Neural progenitor cell (in vitro differentiated cells): ENCODE measurements around the gene PEAK1. TPM values are rescaled to one million over a fixed set of nuclear protein-coding genes. Genes with fewer than 3 reads are reported as not detected.

Experiments
- DNase-seq: peaks from one replicate; pipeline ENCODE4 v3.0.0-alpha.2; 2016; ENCODE audit warnings: low spot score
- H2AFZ ChIP-seq: fragments of 200-600 bp; sonication (generic); replicated peaks from 2 replicates; pipeline ENCODE4 v1.6.1; 2016; ENCODE audit warnings: antibody characterized with exemption
- H3F3A ChIP-seq: fragments of 200-600 bp; sonication (generic); 2 replicates; pipeline ENCODE4 v1.6.1; 2016; ENCODE audit warnings: antibody characterized with exemption, low read depth
- H3K27ac ChIP-seq: fragments of 200-600 bp; sonication (generic); 2 replicates; pipeline ENCODE4 v1.5.1; 2016; ENCODE audit warnings: mild to moderate bottlenecking
- H3K27me3 ChIP-seq: fragments of 200-600 bp; sonication (generic); 2 replicates; pipeline ENCODE4 v1.6.1; 2016; ENCODE audit warnings: mild to moderate bottlenecking, moderate library complexity
- H3K36me3 ChIP-seq: fragments of 200-600 bp; sonication (generic); 2 replicates; pipeline ENCODE4 v1.5.1; 2016
- H3K4me1 ChIP-seq: fragments of 200-600 bp; sonication (generic); 2 replicates; pipeline ENCODE4 v1.6.1; 2016; ENCODE audit warnings: mixed run types
- H3K4me2 ChIP-seq: fragments of 200-600 bp; sonication (generic); 2 replicates; pipeline ENCODE4 v1.6.1; 2016
- H3K4me3 ChIP-seq: fragments of 200-600 bp; sonication (generic); 2 replicates; pipeline ENCODE4 v1.5.1; 2016
- H3K79me2 ChIP-seq: fragments of 200-600 bp; sonication (generic); 2 replicates; pipeline ENCODE4 v1.6.1; 2016; ENCODE audit warnings: low read depth
- H3K9ac ChIP-seq: fragments of 200-600 bp; sonication (generic); 2 replicates; pipeline ENCODE4 v1.6.1; 2016
- H3K9me3 ChIP-seq: fragments of 200-600 bp; sonication (generic); 2 replicates; pipeline ENCODE4 v1.5.1; 2016; ENCODE audit warnings: low read depth
- H4K20me1 ChIP-seq: fragments of 200-600 bp; sonication (generic); 2 replicates; pipeline ENCODE4 v1.6.1; 2016; ENCODE audit warnings: low read depth
- H3K27ac Mint-ChIP-seq: 3 replicates; pipeline ENCODE4 v1.8.0; 2021; ENCODE audit warnings: mixed read lengths
- H3K27me3 Mint-ChIP-seq: 2 replicates; pipeline ENCODE4 v1.8.0; 2022; ENCODE audit warnings: low read depth, mild to moderate bottlenecking, inconsistent platforms, moderate library complexity, mixed read lengths; ENCODE audit not compliant: insufficient read depth
- H3K36me3 Mint-ChIP-seq: 3 replicates; pipeline ENCODE4 v1.8.0; 2021; ENCODE audit warnings: mixed read lengths
- H3K4me1 Mint-ChIP-seq: 3 replicates; pipeline ENCODE4 v1.8.0; 2021; ENCODE audit warnings: mixed read lengths
- H3K4me3 Mint-ChIP-seq: 3 replicates; pipeline ENCODE4 v1.8.0; 2021; ENCODE audit warnings: mild to moderate bottlenecking, moderate library complexity, mixed read lengths
- H3K9me3 Mint-ChIP-seq: 3 replicates; pipeline ENCODE4 v1.8.0; 2020; ENCODE audit warnings: mixed read lengths
- EZH2 ChIP-seq: fragments of 200-600 bp; sonication (generic); IDR thresholded peaks from 2 replicates; pipeline ENCODE4 v1.6.1; 2017; ENCODE audit warnings: antibody characterized with exemption, mild to moderate bottlenecking, moderate library complexity
- EZH2phosphoT487 ChIP-seq: fragments of 200-600 bp; sonication (generic); IDR thresholded peaks from 2 replicates; pipeline ENCODE4 v1.6.1; 2017; ENCODE audit warnings: antibody characterized with exemption
- total RNA-seq: library from RNA; depleted of rRNA; stranded (reverse); fragments of >200 nt; gene quantifications from 2 replicates; pipeline ENCODE4 v1.2.3, GENCODE V29; 2015; ENCODE audit warnings: low replicate concordance
- TF ChIP-seq, protein P1 (sequence below): fragments of 200-600 bp; sonication (generic); IDR thresholded peaks from 2 replicates; pipeline ENCODE4 v1.5.1; 2017; ENCODE audit warnings: antibody characterized with exemption, mild to moderate bottlenecking

The PEAK1 gene
- total RNA-seq, 1 donor from 2014 or later, result 30.9 TPM

DNA sequence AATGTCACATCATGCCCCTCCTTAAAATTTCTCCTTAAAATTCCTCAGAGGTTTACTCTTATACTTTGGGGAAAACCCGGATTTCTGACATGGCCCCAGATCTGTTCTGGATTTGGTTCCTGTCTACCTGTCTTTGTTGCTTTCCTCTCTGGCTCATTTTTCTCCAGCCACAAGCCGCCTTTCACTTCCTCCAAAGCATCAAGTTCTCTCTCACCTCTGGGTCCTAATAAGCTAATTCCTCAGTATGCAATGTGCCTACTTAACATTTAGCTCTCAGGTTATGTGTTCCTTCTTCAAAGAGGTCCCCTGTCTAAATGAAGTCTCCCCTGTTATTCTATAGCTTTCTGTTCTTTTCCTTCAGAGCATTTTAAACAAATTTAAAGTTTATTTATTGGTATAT, 16.9 kb upstream of the PEAK1 start:
- no peak overlapping the region for H2AFZ ChIP-seq
- H3K27me3 ChIP-seq, result no peaks in the 10 kb centered on the region
- no peak overlapping the region for H3K4me2 ChIP-seq
- H3K9ac ChIP-seq, result no peak overlapping the region
- no peaks in the 10 kb centered on the region for H3K36me3 ChIP-seq
- H3K79me2 ChIP-seq, result peaks cover 49% of the 10 kb centered on the region
- H4K20me1 ChIP-seq, result peaks cover 11% of the 10 kb centered on the region
- no peak for TF ChIP-seq EZH2
- TF ChIP-seq, protein P1, sequence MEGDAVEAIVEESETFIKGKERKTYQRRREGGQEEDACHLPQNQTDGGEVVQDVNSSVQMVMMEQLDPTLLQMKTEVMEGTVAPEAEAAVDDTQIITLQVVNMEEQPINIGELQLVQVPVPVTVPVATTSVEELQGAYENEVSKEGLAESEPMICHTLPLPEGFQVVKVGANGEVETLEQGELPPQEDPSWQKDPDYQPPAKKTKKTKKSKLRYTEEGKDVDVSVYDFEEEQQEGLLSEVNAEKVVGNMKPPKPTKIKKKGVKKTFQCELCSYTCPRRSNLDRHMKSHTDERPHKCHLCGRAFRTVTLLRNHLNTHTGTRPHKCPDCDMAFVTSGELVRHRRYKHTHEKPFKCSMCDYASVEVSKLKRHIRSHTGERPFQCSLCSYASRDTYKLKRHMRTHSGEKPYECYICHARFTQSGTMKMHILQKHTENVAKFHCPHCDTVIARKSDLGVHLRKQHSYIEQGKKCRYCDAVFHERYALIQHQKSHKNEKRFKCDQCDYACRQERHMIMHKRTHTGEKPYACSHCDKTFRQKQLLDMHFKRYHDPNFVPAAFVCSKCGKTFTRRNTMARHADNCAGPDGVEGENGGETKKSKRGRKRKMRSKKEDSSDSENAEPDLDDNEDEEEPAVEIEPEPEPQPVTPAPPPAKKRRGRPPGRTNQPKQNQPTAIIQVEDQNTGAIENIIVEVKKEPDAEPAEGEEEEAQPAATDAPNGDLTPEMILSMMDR, result no peak
- TF ChIP-seq EZH2phosphoT487, result no peak
- no peaks in the 10 kb centered on the region for H3K4me1 ChIP-seq
- Mint-ChIP-seq H3K27ac (no peak overlapping the region), H3K4me3 (no peak overlapping the region), H3K4me1 (no peaks in the 10 kb centered on the region), H3K36me3 (peaks cover 5% of the 10 kb centered on the region), H3K9me3 (no peaks in the 10 kb centered on the region), H3K27me3 (no peaks in the 10 kb centered on the region)
- no peak overlapping the region for H3K4me3 ChIP-seq
- no peaks in the 10 kb centered on the region for H3K9me3 ChIP-seq
- peaks cover 6% of the 10 kb centered on the region for H3F3A ChIP-seq
- DNase-seq, result no peak
- H3K27ac ChIP-seq, result no peak overlapping the region

- H3K27me3 ChIP-seq, result no peaks in the 10 kb centered on the region
- H3K4me2 ChIP-seq, result no peak overlapping the region
- Mint-ChIP-seq H3K36me3 (peaks cover 2% of the 10 kb centered on the region), H3K4me1 (no peaks in the 10 kb centered on the region), H3K27me3 (no peaks in the 10 kb centered on the region), H3K4me3 (no peak overlapping the region), H3K9me3 (no peaks in the 10 kb centered on the region), H3K27ac (no peak overlapping the region)
- TF ChIP-seq, protein P1, result no peak
- TF ChIP-seq EZH2 (no peak), EZH2phosphoT487 (no peak)
- H3K4me3 ChIP-seq, result no peak overlapping the region
- H3K9ac ChIP-seq, result no peak overlapping the region
- H3F3A ChIP-seq, result no peaks in the 10 kb centered on the region
- H3K36me3 ChIP-seq, result no peaks in the 10 kb centered on the region
- H3K27ac ChIP-seq, result no peak overlapping the region
- H3K9me3 ChIP-seq, result no peaks in the 10 kb centered on the region
- no peak overlapping the region for H2AFZ ChIP-seq
- H3K4me1 ChIP-seq, result no peaks in the 10 kb centered on the region
- peaks cover 26% of the 10 kb centered on the region for H4K20me1 ChIP-seq
- H3K79me2 ChIP-seq, result peaks cover 71% of the 10 kb centered on the region
- DNase-seq, result no peak
Measured at GRCh38 chr15:77430652-77431051, 10.7 kb upstream of the PEAK1 start.

DNA sequence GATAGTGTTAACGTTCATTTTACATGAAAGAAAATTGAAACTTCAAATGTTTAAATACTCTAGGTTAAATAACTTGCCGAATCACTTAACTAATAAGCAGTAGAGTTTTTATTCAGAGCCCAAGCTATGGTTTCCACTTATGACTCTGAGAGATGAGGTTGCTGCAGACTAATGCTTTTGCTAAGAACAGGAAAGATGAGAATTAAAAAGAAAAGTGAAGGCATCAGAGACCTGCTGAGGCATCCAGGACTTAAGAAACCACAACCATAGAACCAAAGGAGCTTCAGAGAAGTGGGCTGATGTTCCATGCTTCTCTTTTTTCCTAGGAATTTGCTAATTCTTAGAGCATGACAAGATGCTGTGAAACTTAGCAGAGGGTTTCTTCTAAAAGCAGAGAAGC, 10.3 kb upstream of the PEAK1 start:
- H3K36me3 Mint-ChIP-seq, result peaks cover 2% of the 10 kb centered on the region
- H3K79me2 ChIP-seq, result peaks cover 75% of the 10 kb centered on the region
- no peak overlapping the region for H3K4me3 ChIP-seq
- peaks cover 30% of the 10 kb centered on the region for H4K20me1 ChIP-seq
- H3K4me2 ChIP-seq, result no peak overlapping the region
- no peaks in the 10 kb centered on the region for H3K4me1 ChIP-seq
- no peak overlapping the region for H3K9ac ChIP-seq
- no peak overlapping the region for H3K27ac Mint-ChIP-seq
- no peaks in the 10 kb centered on the region for H3F3A ChIP-seq
- H3K9me3 Mint-ChIP-seq, result no peaks in the 10 kb centered on the region
- no peak overlapping the region for H3K27ac ChIP-seq
- H3K27me3 ChIP-seq, result no peaks in the 10 kb centered on the region
- DNase-seq, result no peak
- TF ChIP-seq, protein P1, result no peak
- TF ChIP-seq EZH2, result no peak
- no peak for TF ChIP-seq EZH2phosphoT487
- H3K4me1 Mint-ChIP-seq, result no peaks in the 10 kb centered on the region
- H3K4me3 Mint-ChIP-seq, result no peak overlapping the region
- H2AFZ ChIP-seq, result no peak overlapping the region
- H3K27me3 Mint-ChIP-seq, result no peaks in the 10 kb centered on the region
- no peaks in the 10 kb centered on the region for H3K36me3 ChIP-seq
- H3K9me3 ChIP-seq, result no peaks in the 10 kb centered on the region

GRCh38 chr15:77426871-77427270, 7.0 kb upstream of the PEAK1 start:
- no peak overlapping the region for H3K4me2 ChIP-seq
- Mint-ChIP-seq H3K4me3 (no peak overlapping the region), H3K9me3 (no peaks in the 10 kb centered on the region), H3K27me3 (no peaks in the 10 kb centered on the region), H3K36me3 (peaks cover 2% of the 10 kb centered on the region), H3K4me1 (peaks cover 14% of the 10 kb centered on the region), H3K27ac (no peak overlapping the region)
- H3K9ac ChIP-seq, result no peak overlapping the region
- no peak overlapping the region for H3K27ac ChIP-seq
- H4K20me1 ChIP-seq, result peaks cover 30% of the 10 kb centered on the region
- H3K9me3 ChIP-seq, result no peaks in the 10 kb centered on the region
- H3K4me3 ChIP-seq, result no peak overlapping the region
- H3K79me2 ChIP-seq, result peaks cover 97% of the 10 kb centered on the region
- no peak overlapping the region for H2AFZ ChIP-seq
- H3K36me3 ChIP-seq, result no peaks in the 10 kb centered on the region
- peaks cover under 1% of the 10 kb centered on the region for H3K4me1 ChIP-seq
- no peaks in the 10 kb centered on the region for H3F3A ChIP-seq
- no peaks in the 10 kb centered on the region for H3K27me3 ChIP-seq
- DNase-seq, result no peak
- TF ChIP-seq, protein P1, result no peak
- TF ChIP-seq EZH2 (no peak), EZH2phosphoT487 (no peak)
